ENCODE measurements around the gene PTAR1. TPM values are rescaled to one million over a fixed set of nuclear protein-coding genes. Genes with fewer than 3 reads are reported as not detected.

PTAR1 gene
- total RNA-seq, 2 donors from 2014 or later = 73.7 to 81.6 TPM

- TF ChIP-seq, protein P1, sequence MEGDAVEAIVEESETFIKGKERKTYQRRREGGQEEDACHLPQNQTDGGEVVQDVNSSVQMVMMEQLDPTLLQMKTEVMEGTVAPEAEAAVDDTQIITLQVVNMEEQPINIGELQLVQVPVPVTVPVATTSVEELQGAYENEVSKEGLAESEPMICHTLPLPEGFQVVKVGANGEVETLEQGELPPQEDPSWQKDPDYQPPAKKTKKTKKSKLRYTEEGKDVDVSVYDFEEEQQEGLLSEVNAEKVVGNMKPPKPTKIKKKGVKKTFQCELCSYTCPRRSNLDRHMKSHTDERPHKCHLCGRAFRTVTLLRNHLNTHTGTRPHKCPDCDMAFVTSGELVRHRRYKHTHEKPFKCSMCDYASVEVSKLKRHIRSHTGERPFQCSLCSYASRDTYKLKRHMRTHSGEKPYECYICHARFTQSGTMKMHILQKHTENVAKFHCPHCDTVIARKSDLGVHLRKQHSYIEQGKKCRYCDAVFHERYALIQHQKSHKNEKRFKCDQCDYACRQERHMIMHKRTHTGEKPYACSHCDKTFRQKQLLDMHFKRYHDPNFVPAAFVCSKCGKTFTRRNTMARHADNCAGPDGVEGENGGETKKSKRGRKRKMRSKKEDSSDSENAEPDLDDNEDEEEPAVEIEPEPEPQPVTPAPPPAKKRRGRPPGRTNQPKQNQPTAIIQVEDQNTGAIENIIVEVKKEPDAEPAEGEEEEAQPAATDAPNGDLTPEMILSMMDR (conservative IDR thresholded peaks at IDR 0.05) = no peak
- Mint-ChIP-seq H3K4me3 (no peak overlapping the region), H3K4me1 (peaks cover 24% of the 10 kb centered on the region), H3K27ac (no peak overlapping the region), H3K27me3 (ENCODE audit: insufficient read depth) (no peaks in the 10 kb centered on the region), H3K36me3 (ENCODE audit: low read depth) (peaks cover 37% of the 10 kb centered on the region), H3K9me3 (no peaks in the 10 kb centered on the region)
- H3K9me3 ChIP-seq (ENCODE audit: control insufficient read depth, low read length) = no peaks in the 10 kb centered on the region
- H3K36me3 ChIP-seq (ENCODE audit: control insufficient read depth, insufficient read depth, low read length) = peaks cover 49% of the 10 kb centered on the region
- no peak for DNase-seq
- 83 to 98% methylated on average over 1 to 4 of the region's 4 CpGs for WGBS, 2 experiments (ENCODE audit: insufficient coverage in 1 of 2, insufficient read length in 1 of 2)
- no peak overlapping the region for H3K9ac ChIP-seq (ENCODE audit: extremely low read depth, low read length, poor library complexity, severe bottlenecking)
- no peaks in the 10 kb centered on the region for H3K27me3 ChIP-seq (ENCODE audit: control insufficient read depth, insufficient read depth, low read length, poor library complexity, severe bottlenecking)
- H3K4me3 ChIP-seq (ENCODE audit: low read length) = no peak overlapping the region
- no peak overlapping the region for H3K27ac ChIP-seq (ENCODE audit: low read depth, low read length)
- peaks cover 3% of the 10 kb centered on the region for H3K4me1 ChIP-seq (ENCODE audit: control insufficient read depth, insufficient read depth, low read length)
Measured at GRCh38 chr9:69744688-69745380, 15.0 kb downstream of the PTAR1 start.

DNA sequence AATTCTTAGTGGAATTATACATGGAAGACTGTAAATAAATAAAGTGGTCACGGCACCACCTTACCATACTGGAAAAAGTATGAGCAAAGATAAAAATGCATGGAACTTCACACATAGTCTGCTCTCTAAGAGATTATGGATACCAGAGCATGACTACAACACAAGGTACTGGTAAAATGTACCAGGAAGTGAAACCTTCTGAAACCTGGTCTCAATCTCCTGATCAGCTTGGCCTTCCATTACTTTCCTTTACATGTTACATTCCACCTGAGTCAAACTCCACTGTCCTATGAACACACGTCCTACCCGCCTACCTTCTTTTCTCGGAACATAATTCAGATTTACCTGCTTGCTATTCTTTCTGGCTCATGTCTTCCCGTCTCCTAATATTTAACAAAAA lies 15.9 kb downstream of the PTAR1 start:
- H3K27me3 ChIP-seq (ENCODE audit: control insufficient read depth, insufficient read depth, low read length, poor library complexity, severe bottlenecking) = no peaks in the 10 kb centered on the region
- no peak overlapping the region for H3K9ac ChIP-seq (ENCODE audit: extremely low read depth, low read length, poor library complexity, severe bottlenecking)
- no peak overlapping the region for H3K27ac ChIP-seq (ENCODE audit: low read depth, low read length)
- Mint-ChIP-seq H3K9me3 (no peaks in the 10 kb centered on the region), H3K27me3 (ENCODE audit: insufficient read depth) (no peaks in the 10 kb centered on the region), H3K27ac (no peak overlapping the region), H3K4me3 (no peak overlapping the region), H3K36me3 (ENCODE audit: low read depth) (peaks cover 45% of the 10 kb centered on the region), H3K4me1 (peaks cover 20% of the 10 kb centered on the region)
- no peak for DNase-seq
- H3K4me3 ChIP-seq (ENCODE audit: low read length) = no peak overlapping the region
- no peaks in the 10 kb centered on the region for H3K9me3 ChIP-seq (ENCODE audit: control insufficient read depth, low read length)
- 91 to 93% methylated on average over 5 of the region's 5 CpGs for WGBS, 2 experiments (ENCODE audit: insufficient coverage in 1 of 2, insufficient read length in 1 of 2)
- TF ChIP-seq, protein P1 (conservative IDR thresholded peaks at IDR 0.05) = no peak
- peaks cover 48% of the 10 kb centered on the region for H3K36me3 ChIP-seq (ENCODE audit: control insufficient read depth, insufficient read depth, low read length)
- peaks cover 2% of the 10 kb centered on the region for H3K4me1 ChIP-seq (ENCODE audit: control insufficient read depth, insufficient read depth, low read length)

GRCh38 chr9:69740872-69741505 lies 18.8 kb downstream of the PTAR1 start:
- Histone ChIP-seq H3K27ac (ENCODE audit: low read depth, low read length) (no peak overlapping the region), H3K4me1 (ENCODE audit: control insufficient read depth, insufficient read depth, low read length) (no peaks in the 10 kb centered on the region), H3K4me3 (ENCODE audit: low read length) (no peak overlapping the region), H3K9ac (ENCODE audit: extremely low read depth, low read length, poor library complexity, severe bottlenecking) (no peak overlapping the region), H3K36me3 (ENCODE audit: control insufficient read depth, insufficient read depth, low read length) (peaks cover 42% of the 10 kb centered on the region), H3K9me3 (ENCODE audit: control insufficient read depth, low read length) (no peaks in the 10 kb centered on the region), H3K27me3 (ENCODE audit: control insufficient read depth, insufficient read depth, low read length, poor library complexity, severe bottlenecking) (no peaks in the 10 kb centered on the region)
- no peaks in the 10 kb centered on the region for H3K9me3 Mint-ChIP-seq
- no peaks in the 10 kb centered on the region for H3K27me3 Mint-ChIP-seq (ENCODE audit: insufficient read depth)
- no peak overlapping the region for H3K27ac Mint-ChIP-seq
- TF ChIP-seq, protein P1 (conservative IDR thresholded peaks at IDR 0.05) = no peak
- DNase-seq = no peak
- peaks cover 54% of the 10 kb centered on the region for H3K36me3 Mint-ChIP-seq (ENCODE audit: low read depth)
- peaks cover 10% of the 10 kb centered on the region for H3K4me1 Mint-ChIP-seq
- 98 to 100% methylated on average over 2 of the region's 2 CpGs for WGBS, 2 experiments (ENCODE audit: insufficient coverage in 1 of 2, insufficient read length in 1 of 2)
- no peak overlapping the region for H3K4me3 Mint-ChIP-seq
